Prostate gland (tissue), 2 donors: ENCODE measurements around the gene RNF112. TPM values are rescaled to one million over a fixed set of nuclear protein-coding genes. Genes with fewer than 3 reads are reported as not detected.

ENCODE experiments used
- DNase-seq: peaks from one replicate; pipeline ENCODE4 v3.0.0-alpha.2; 2019; ENCODE audit warnings: low spot score
- H3K27ac ChIP-seq, 2 donors: fragments of 200-600 bp; sonication (generic); 2 replicates each; pipeline ENCODE4 v1.5.1; 2017 to 2019
- H3K27me3 ChIP-seq: fragments of 200-600 bp; sonication (generic); replicated peaks from 2 replicates; pipeline ENCODE4 v1.5.1; 2019; ENCODE audit not compliant: insufficient read depth
- H3K36me3 ChIP-seq, 2 donors: fragments of 200-600 bp; sonication (generic); 1 replicate in 1 of 2; 2 replicates in 1 of 2; pipeline versions ENCODE4 v1.5.1 to v1.8.1; 2017 to 2019
- H3K4me1 ChIP-seq: fragments of 200-600 bp; sonication (generic); replicated peaks from 2 replicates; pipeline ENCODE4 v1.5.1; 2019
- H3K4me3 ChIP-seq, 2 donors: fragments of 200-600 bp; sonication (generic); 2 replicates each; pipeline ENCODE4 v1.5.1; 2017 to 2019
- H3K9me3 ChIP-seq: fragments of 200-600 bp; sonication (generic); 2 replicates; pipeline ENCODE4 v1.5.1; 2017
- POLR2A ChIP-seq: fragments of 450-650 bp; IDR thresholded peaks from one replicate; pipeline ENCODE4 v1.6.1; 2016; ENCODE audit warnings: antibody characterized with exemption, mild to moderate bottlenecking
- POLR2AphosphoS5 ChIP-seq: sonication (generic); formaldehyde crosslinking; IDR thresholded peaks from one replicate; pipeline ENCODE4 v1.6.1; 2017; ENCODE audit warnings: antibody characterized with exemption
- WGBS: methylation state at CpG from one replicate; pipeline ENCODE4 v1.1.5; 2018; 5-methylcytosine and 5-hydroxymethylcytosine counted together
- intact Hi-C: fragments of 100-400 bp; cut with DNase I; formaldehyde crosslinking; loops from one replicate; pipeline ENCODE4 v1.14.2; 2022
- total RNA-seq, 2 donors: library from RNA; depleted of rRNA; stranded (reverse); fragments of >200 nt; gene quantifications; one replicate each; pipeline ENCODE4 v1.1.0, GENCODE V29; 2016
- TF ChIP-seq, protein P1 (sequence below), 4 experiments: fragments of 200-600 bp in 2 of 4; fragments of 450-650 bp in 2 of 4; sonication (generic) in 2 of 4; IDR thresholded peaks; 1 replicate in 3 of 4; 2 replicates in 1 of 4; pipeline ENCODE4 v1.5.1; 2016 to 2019; ENCODE audit warnings: antibody characterized with exemption in 4 of 4, mild to moderate bottlenecking in 2 of 4, moderate library complexity in 2 of 4

RNF112 gene
- total RNA-seq, 2 donors from 2014 or later: 2.3 to 6.6 TPM

DNA sequence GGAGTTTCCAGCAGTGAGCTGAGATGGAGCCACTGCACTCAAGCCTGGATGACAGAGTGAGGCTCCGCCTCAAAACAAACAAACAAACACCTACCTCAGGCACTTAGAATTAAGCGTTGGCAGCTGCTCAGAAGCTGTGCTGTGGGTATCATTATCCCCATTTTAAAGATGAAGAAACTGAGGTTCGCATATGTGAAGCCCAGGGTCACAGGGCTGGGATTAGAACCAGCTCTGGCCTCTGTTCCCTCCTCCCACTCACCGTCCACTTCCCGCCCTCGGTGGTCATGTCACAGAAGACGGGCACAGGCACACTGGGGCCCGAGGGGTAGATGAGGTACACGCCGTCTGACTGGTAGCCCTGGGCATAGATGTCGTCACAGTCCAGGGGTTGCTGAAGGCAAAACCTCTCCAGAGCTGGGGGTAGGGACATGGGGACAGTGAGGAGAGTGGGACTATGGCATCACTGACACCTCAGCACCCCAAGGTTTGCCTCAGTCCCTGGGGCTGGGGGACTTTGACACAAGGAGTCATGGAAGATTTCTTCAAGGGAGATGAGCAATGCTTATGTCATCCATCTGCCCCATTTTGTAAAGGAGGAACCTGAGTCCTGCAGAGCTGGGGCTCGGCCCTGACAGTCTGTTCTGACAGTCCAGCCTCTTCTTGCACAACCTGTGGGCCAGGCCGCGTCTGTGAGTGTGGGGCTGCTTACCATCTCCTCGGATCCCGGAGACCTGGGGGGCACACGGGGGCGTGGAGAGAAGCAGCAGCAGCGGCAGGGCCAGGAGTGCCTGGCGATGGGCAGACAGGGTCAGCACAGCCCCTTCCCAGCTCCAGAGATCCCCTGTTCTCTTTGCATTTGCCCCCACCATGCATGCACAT lies 24.7 kb upstream of the RNF112 start:
- H3K9me3 ChIP-seq: no peaks in the 10 kb centered on the region
- no peaks in the 10 kb centered on the region for H3K27me3 ChIP-seq
- no peaks in the 10 kb centered on the region for H3K4me1 ChIP-seq
- H3K4me3 ChIP-seq: peak overlapping the region in 1 of 2 donors; percentile 18
- no peak for DNase-seq
- TF ChIP-seq POLR2A (no peak), POLR2AphosphoS5 (no peak)
- TF ChIP-seq, protein P1, sequence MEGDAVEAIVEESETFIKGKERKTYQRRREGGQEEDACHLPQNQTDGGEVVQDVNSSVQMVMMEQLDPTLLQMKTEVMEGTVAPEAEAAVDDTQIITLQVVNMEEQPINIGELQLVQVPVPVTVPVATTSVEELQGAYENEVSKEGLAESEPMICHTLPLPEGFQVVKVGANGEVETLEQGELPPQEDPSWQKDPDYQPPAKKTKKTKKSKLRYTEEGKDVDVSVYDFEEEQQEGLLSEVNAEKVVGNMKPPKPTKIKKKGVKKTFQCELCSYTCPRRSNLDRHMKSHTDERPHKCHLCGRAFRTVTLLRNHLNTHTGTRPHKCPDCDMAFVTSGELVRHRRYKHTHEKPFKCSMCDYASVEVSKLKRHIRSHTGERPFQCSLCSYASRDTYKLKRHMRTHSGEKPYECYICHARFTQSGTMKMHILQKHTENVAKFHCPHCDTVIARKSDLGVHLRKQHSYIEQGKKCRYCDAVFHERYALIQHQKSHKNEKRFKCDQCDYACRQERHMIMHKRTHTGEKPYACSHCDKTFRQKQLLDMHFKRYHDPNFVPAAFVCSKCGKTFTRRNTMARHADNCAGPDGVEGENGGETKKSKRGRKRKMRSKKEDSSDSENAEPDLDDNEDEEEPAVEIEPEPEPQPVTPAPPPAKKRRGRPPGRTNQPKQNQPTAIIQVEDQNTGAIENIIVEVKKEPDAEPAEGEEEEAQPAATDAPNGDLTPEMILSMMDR (IDR thresholded peaks at IDR 0.05): no peak
- intact Hi-C loops: no loop called here
- 49% methylated on average over 20 of the region's 20 CpGs for WGBS
- peak overlapping the region; percentile 69 to 73 for H3K27ac ChIP-seq
- peaks cover 0 to 4% of the 10 kb centered on the region in 2 donors for H3K36me3 ChIP-seq

DNA sequence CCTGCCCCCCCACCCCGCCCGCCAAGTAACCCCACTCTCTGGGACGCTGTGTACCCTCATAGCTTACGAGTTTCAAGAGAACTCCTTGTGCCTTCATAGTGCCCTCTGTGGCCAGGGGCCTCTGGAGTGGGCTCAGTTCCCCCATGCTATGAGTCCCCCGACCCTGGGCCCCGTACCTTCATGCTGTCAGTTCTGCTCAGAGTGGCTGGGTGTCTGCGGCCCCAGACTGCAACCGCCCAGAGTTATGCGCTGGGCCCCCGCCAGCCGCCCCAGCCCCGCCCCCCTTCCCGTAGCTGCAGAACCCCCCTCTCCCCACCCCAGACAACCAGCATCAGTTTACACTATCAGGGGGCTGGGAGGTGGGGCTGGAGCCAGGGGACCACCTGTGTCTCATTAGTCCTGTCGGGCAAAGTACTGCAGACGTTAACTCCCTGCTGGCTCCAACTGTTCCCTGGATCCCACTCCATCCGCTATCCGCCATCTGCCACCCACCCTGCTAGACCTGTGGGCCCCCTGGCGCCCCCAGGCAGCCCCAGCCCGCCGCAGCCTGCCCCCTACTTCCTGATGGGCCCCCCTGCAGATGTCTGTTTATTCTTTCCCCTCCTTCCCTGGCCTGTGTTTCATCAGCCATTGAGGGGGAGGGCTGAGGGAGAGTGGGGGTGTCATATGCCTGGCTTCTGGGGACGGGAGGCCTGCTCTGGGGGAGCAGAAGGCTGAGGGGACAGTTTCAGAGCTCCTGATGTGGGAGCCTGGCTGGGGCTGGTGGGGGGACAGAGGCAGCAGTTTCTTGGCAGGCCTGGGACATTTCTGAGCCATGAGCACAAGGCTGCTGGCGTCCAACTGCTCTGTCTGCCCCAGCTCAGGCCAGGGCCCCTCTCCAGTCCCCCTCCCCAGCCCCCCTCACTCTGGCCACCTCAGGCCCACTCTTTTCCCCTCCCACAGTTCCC lies 23.8 kb upstream of the RNF112 start, which contains the start of gene MFAP4:
Gene MFAP4 (minus strand): TSS at position 217 of the 947 bp plus-strand sequence. CDS start 35 bp downstream, at position 182.
- TF ChIP-seq, protein P1 (IDR thresholded peaks at IDR 0.05): no peak
- TF ChIP-seq POLR2A (no peak), POLR2AphosphoS5 (no peak)
- no peak for DNase-seq
- no peaks in the 10 kb centered on the region for H3K36me3 ChIP-seq
- intact Hi-C loops: no loop called here
- H3K4me1 ChIP-seq: no peaks in the 10 kb centered on the region
- no peaks in the 10 kb centered on the region for H3K27me3 ChIP-seq
- peak within 1 kb of the TSS in 1 of 2 donors; percentile 18 for H3K4me3 ChIP-seq
- 15% methylated on average over 22 of the region's 22 CpGs for WGBS
- H3K9me3 ChIP-seq: no peaks in the 10 kb centered on the region
- H3K27ac ChIP-seq: peak within 1 kb of the TSS; percentile 69 to 73

DNA sequence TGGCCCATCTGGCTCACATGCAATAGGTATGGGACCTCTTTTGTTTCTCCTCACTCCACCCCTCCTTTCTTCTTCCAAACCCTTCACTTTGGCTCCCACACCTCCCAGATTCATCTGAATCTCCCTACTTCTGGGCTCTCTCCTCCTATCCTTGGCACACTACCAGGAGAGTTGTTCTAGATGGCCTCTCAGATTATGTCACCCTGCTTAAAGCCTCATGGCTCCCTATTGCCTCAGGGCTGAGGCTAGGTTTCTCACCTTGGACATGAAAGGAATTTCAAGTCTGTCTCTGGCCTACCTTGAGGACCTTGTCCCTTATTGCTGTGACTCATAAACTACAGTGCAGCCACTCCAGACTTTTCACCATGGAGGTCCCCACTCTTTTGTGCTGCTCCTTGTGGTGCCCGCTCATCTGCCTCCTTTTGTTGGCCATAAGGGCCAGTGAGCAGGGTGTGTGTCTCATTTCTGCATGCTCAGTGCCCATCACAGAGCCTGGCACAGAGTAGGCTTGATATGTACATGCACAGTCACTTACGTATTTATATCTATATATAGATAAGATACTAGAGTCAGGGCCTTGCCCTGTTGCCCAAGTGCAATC lies 23.0 kb upstream of the RNF112 start:
- no peaks in the 10 kb centered on the region for H3K9me3 ChIP-seq
- TF ChIP-seq, protein P1 (IDR thresholded peaks at IDR 0.05): no peak
- TF ChIP-seq POLR2AphosphoS5: no peak
- TF ChIP-seq POLR2A: no peak
- DNase-seq: no peak
- no peaks in the 10 kb centered on the region for H3K4me1 ChIP-seq
- intact Hi-C loops: no loop called here
- 96% methylated on average over 2 of the region's 2 CpGs for WGBS
- H3K27me3 ChIP-seq: no peaks in the 10 kb centered on the region
- H3K27ac ChIP-seq: peak overlapping the region; percentile 69 to 70
- no peaks in the 10 kb centered on the region for H3K36me3 ChIP-seq
- H3K4me3 ChIP-seq: no peak overlapping the region

DNA sequence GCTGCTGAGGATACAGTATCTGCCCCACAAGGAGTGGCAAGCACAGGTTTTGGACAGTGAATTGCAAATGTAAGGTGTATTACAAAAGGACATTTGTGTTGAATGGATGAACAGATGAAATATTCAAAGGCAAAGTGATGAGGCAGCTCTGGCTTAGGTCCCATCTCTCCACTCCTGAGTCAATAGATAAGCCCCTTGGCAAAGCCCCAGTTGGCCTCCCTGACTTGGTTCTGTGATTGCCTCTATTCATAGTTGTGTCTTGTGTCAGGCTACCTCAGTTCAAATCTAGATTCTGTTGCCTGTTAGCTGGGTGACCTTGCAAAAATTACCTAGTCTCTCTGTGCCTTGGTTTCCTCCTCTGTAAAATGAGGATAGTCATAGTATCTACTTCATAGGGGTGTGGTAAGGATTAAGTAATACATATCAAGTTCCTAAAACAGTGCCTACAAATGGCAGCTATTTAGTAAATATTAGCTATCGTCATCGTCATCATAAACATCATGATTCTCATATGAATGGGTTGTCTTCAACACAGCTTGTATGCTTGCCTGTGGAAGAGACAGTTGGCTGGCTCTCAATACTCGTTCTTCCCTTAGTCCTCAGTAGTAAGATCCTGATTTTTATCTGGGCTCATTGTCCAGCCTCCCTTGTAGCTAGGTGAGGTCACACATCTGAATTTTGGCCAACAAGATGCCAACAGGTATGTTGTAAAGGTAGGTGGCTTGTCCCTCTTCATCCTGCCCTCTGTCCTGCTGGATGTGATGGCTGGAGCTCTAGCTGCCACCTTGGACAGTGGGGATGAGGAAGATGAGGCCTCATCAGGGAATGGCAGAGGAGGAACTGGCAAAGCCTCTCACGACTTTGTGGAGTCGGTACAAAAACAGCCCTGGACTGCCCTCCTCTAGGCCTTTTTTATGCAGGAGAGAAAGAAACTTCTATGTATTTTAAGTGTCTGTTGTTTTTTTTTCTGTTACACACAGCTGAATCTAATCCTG lies 21.9 kb upstream of the RNF112 start:
- Histone ChIP-seq H3K27me3 (no peaks in the 10 kb centered on the region), H3K27ac (peak overlapping the region; percentile 69 to 70), H3K9me3 (no peaks in the 10 kb centered on the region), H3K36me3 (no peaks in the 10 kb centered on the region), H3K4me3 (no peak overlapping the region), H3K4me1 (no peaks in the 10 kb centered on the region)
- intact Hi-C loops: no loop called here
- TF ChIP-seq POLR2A: no peak
- TF ChIP-seq POLR2AphosphoS5: no peak
- TF ChIP-seq, protein P1 (IDR thresholded peaks at IDR 0.05): no peak
- WGBS: 49% methylated on average over 5 of the region's 5 CpGs
- DNase-seq: no peak
